WERI-Rb-1 (cell line): Measurements from ENCODE around the gene MIPOL1.

Experiments used
- DNase-seq: peaks from one replicate; pipeline ENCODE4 v3.0.0-alpha.2; 2020
- H3K27ac ChIP-seq: fragments of 250-450 bp; sonication (Bioruptor Pico); 2 replicates; pipeline ENCODE4 v1.5.1; 2020; ENCODE audit warnings: mild to moderate bottlenecking, moderate library complexity
- H3K27me3 ChIP-seq: fragments of 250-450 bp; sonication (Bioruptor Pico); 2 replicates; pipeline ENCODE4 v1.5.1; 2021; ENCODE audit warnings: mild to moderate bottlenecking, low read depth, moderate library complexity; ENCODE audit not compliant: insufficient read depth, severe bottlenecking
- H3K36me3 ChIP-seq: fragments of 250-450 bp; sonication (Bioruptor Pico); 2 replicates; pipeline ENCODE4 v1.5.1; 2020; ENCODE audit warnings: mild to moderate bottlenecking, moderate library complexity
- H3K4me3 ChIP-seq: 2 replicates; pipeline ENCODE4 v1.5.1; 2011; ENCODE audit warnings: low read depth, mild to moderate bottlenecking, control low read depth, low read length
- H3K9me3 ChIP-seq: fragments of 250-450 bp; sonication (Bioruptor Pico); 2 replicates; pipeline ENCODE4 v1.5.1; 2021; ENCODE audit warnings: mild to moderate bottlenecking, moderate library complexity; ENCODE audit not compliant: severe bottlenecking
- CTCF ChIP-seq: IDR thresholded peaks from 2 replicates; pipeline ENCODE4 v1.5.1; 2011; ENCODE audit warnings: low read depth, mild to moderate bottlenecking, control low read depth, inconsistent platforms, low read length

The MIPOL1 gene

GRCh38 chr14:37328673-37329072 is 130.9 kb downstream of the MIPOL1 start:
- DNase-seq, result no peak
- H3K27ac ChIP-seq, result no peak overlapping the region

GRCh38 chr14:37329189-37330001 is 131.7 kb downstream of the MIPOL1 start:
- Histone ChIP-seq H3K9me3 (no peaks in the 10 kb centered on the region), H3K36me3 (no peaks in the 10 kb centered on the region), H3K27me3 (no peaks in the 10 kb centered on the region), H3K4me3 (no peak overlapping the region), H3K27ac (no peak overlapping the region)
- TF ChIP-seq CTCF, result no peak
- DNase-seq, result no peak

More at GRCh38 chr14:37328673-37329072, 130.9 kb downstream of the MIPOL1 start:
- Histone ChIP-seq H3K36me3 (no peaks in the 10 kb centered on the region), H3K27me3 (no peaks in the 10 kb centered on the region), H3K9me3 (no peaks in the 10 kb centered on the region), H3K4me3 (no peak overlapping the region)
- TF ChIP-seq CTCF, result no peak

GRCh38 chr14:37330910-37331309 is 133.2 kb downstream of the MIPOL1 start:
- H3K27ac ChIP-seq, result no peak overlapping the region
- TF ChIP-seq CTCF, result no peak
- no peaks in the 10 kb centered on the region for H3K36me3 ChIP-seq
- no peaks in the 10 kb centered on the region for H3K27me3 ChIP-seq
- H3K4me3 ChIP-seq, result no peak overlapping the region
- no peak for DNase-seq
- no peaks in the 10 kb centered on the region for H3K9me3 ChIP-seq

GRCh38 chr14:37340353-37340752 is 142.6 kb downstream of the MIPOL1 start:
- H3K9me3 ChIP-seq, result no peaks in the 10 kb centered on the region
- no peak for DNase-seq
- no peak overlapping the region for H3K27ac ChIP-seq
- 0 out of 2 replicates have a peak, but pooled peaks have one; percentile 6 for TF ChIP-seq CTCF
- H3K27me3 ChIP-seq, result no peaks in the 10 kb centered on the region
- H3K36me3 ChIP-seq, result no peaks in the 10 kb centered on the region
- H3K4me3 ChIP-seq, result no peak overlapping the region

- no peak for DNase-seq
- no peak for TF ChIP-seq CTCF
- H3K4me3 ChIP-seq, result no peak overlapping the region
- no peaks in the 10 kb centered on the region for H3K36me3 ChIP-seq
- no peaks in the 10 kb centered on the region for H3K27me3 ChIP-seq
- H3K27ac ChIP-seq, result no peak overlapping the region
- no peaks in the 10 kb centered on the region for H3K9me3 ChIP-seq
Measured at GRCh38 chr14:37343307-37344094, 145.8 kb downstream of the MIPOL1 start.
